ENCODE results near the gene FSTL4. TPM values are rescaled to one million over a fixed set of nuclear protein-coding genes. Genes with fewer than 3 reads are reported as not detected.

The FSTL4 gene
- total and polyA plus RNA-seq, 2 donors from 2014 or later, result 0.09 to 4.0 TPM

DNA sequence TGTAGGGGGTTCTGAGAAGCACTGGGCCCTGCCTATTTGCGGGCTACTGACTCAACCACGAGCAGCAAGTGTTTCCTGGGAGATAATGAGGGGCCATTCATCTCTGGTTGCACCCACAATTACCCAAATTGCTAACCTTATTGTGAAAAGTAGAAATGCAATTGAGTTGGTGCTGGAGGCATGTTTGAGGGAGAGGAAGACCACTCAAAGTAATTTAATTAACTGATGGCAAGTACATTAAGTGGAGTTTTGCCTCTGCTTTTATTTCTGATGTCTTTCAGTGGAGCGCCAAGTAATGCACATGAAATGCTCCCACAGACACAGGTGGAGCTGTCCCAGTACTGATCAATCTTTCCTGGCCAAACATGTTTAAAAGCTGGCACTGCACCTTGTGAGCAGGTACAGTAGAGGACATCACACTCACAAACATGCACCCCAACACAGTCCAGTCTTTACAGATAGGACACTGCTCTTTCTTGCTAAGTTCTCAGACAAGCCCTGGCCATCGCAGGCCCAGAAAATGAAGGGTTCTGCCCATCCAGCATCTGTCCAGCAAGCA, 365.1 kb downstream of the FSTL4 start:
- Histone ChIP-seq H3K27ac (ENCODE audit: low read depth in 2 of 2, low read length in 2 of 2) (no peak overlapping the region), H3K36me3 (ENCODE audit: control insufficient read depth in 2 of 3, insufficient read depth in 3 of 3, low read length in 3 of 3) (no peaks in the 10 kb centered on the region), H3K9me3 (ENCODE audit: control insufficient read depth in 2 of 3, insufficient read depth in 1 of 3, low read length in 3 of 3) (no peaks in the 10 kb centered on the region), H3K4me1 (ENCODE audit: control insufficient read depth in 2 of 3, insufficient read depth in 2 of 3, low read depth in 1 of 3, low read length in 3 of 3) (peaks cover 0 to 7% (median 5%) of the 10 kb centered on the region in 3 donors), H3K27me3 (ENCODE audit: control insufficient read depth, insufficient read depth, low read length) (no peaks in the 10 kb centered on the region), H3K9ac (ENCODE audit: low read length in 3 of 3) (no peak overlapping the region), H3K4me3 (ENCODE audit: low read length in 3 of 3) (no peak overlapping the region)
- DNase-seq (no peak), FAIRE-seq (no peak)
- intact Hi-C loops (cut with DNase I), result no loop called here
- TF ChIP-seq, protein P1, sequence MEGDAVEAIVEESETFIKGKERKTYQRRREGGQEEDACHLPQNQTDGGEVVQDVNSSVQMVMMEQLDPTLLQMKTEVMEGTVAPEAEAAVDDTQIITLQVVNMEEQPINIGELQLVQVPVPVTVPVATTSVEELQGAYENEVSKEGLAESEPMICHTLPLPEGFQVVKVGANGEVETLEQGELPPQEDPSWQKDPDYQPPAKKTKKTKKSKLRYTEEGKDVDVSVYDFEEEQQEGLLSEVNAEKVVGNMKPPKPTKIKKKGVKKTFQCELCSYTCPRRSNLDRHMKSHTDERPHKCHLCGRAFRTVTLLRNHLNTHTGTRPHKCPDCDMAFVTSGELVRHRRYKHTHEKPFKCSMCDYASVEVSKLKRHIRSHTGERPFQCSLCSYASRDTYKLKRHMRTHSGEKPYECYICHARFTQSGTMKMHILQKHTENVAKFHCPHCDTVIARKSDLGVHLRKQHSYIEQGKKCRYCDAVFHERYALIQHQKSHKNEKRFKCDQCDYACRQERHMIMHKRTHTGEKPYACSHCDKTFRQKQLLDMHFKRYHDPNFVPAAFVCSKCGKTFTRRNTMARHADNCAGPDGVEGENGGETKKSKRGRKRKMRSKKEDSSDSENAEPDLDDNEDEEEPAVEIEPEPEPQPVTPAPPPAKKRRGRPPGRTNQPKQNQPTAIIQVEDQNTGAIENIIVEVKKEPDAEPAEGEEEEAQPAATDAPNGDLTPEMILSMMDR (IDR thresholded peaks at IDR 0.05; ENCODE audit: borderline replicate concordance, extremely low read depth, insufficient read depth), result no peak

DNA sequence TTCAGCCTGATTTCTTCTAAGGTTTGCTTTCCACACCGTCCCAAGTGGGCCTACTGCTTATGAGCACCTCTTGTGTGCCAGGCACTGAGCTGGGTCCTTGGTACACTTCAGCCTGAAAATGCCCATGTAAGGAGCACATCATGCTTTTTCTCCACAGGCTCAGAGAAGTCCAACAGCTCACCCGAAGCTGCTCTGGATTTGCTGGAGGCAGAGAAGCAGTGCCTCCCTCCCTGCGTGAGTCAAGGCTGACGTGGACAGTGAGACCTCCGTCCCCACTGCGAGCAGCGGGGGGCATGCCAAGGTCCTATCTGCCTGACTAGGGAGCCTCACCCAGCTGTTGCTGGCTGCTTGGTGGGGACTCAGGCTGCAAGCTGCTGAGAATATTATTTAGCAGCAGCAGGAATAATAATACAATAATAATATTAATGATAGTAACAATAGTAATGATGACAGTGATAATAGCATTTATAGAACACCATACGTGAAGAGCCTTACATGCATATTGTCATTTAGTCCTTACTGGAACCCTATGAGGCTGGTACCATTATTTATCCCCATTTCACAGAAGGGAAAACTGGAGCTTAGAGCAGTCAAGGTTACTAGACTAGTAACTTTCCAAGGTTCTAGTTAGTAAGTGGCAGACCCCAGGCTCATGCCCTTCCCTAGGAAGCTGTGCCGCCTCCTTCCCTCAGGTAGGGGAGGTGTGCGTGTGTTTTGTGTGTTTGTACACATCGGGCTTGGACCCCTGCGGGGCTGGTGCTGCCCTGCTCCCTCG, 365.8 kb downstream of the FSTL4 start:
- H3K36me3 ChIP-seq (ENCODE audit: control insufficient read depth in 2 of 3, insufficient read depth in 3 of 3, low read length in 3 of 3), result no peaks in the 10 kb centered on the region
- DNase-seq, result no peak
- H3K4me1 ChIP-seq (ENCODE audit: control insufficient read depth in 2 of 3, insufficient read depth in 2 of 3, low read depth in 1 of 3, low read length in 3 of 3), result peaks cover 0 to 5% (median 0%) of the 10 kb centered on the region in 3 donors
- H3K27me3 ChIP-seq (ENCODE audit: control insufficient read depth, insufficient read depth, low read length), result no peaks in the 10 kb centered on the region
- TF ChIP-seq, protein P1 (IDR thresholded peaks at IDR 0.05; ENCODE audit: borderline replicate concordance, extremely low read depth, insufficient read depth), result no peak
- H3K9me3 ChIP-seq (ENCODE audit: control insufficient read depth in 2 of 3, insufficient read depth in 1 of 3, low read length in 3 of 3), result no peaks in the 10 kb centered on the region
- no peak overlapping the region for H3K9ac ChIP-seq (ENCODE audit: low read length in 3 of 3)
- no peak overlapping the region for H3K4me3 ChIP-seq (ENCODE audit: low read length in 3 of 3)
- intact Hi-C loops (cut with DNase I), result no loop called here
- no peak for FAIRE-seq
- no peak overlapping the region for H3K27ac ChIP-seq (ENCODE audit: low read depth in 2 of 2, low read length in 2 of 2)

DNA sequence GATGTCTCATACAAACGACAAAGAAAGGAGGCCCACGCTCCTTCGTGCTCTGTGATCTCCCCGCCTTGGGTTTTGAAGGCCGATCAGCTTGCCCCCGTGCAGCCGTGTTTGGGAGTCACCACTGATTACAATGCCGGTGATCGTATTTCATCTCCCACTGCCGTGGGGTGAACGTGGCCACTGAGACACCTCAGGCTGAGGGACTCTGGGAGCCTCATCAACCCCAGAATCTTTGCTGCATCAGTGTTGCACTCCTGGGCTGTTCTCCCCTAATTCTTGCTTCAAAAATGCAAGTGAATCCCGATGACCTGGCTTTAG, 366.3 kb downstream of the FSTL4 start:
- Histone ChIP-seq H3K36me3 (ENCODE audit: control insufficient read depth in 2 of 3, insufficient read depth in 3 of 3, low read length in 3 of 3) (no peaks in the 10 kb centered on the region), H3K27ac (ENCODE audit: low read depth in 2 of 2, low read length in 2 of 2) (no peak overlapping the region), H3K9me3 (ENCODE audit: control insufficient read depth in 2 of 3, insufficient read depth in 1 of 3, low read length in 3 of 3) (no peaks in the 10 kb centered on the region), H3K9ac (ENCODE audit: low read length in 3 of 3) (no peak overlapping the region), H3K4me1 (ENCODE audit: control insufficient read depth in 2 of 3, insufficient read depth in 2 of 3, low read depth in 1 of 3, low read length in 3 of 3) (peaks cover 0 to 4% (median 0%) of the 10 kb centered on the region in 3 donors), H3K4me3 (ENCODE audit: low read length in 3 of 3) (no peak overlapping the region), H3K27me3 (ENCODE audit: control insufficient read depth, insufficient read depth, low read length) (no peaks in the 10 kb centered on the region)
- intact Hi-C loops (cut with DNase I), result no loop called here
- TF ChIP-seq, protein P1 (IDR thresholded peaks at IDR 0.05; ENCODE audit: borderline replicate concordance, extremely low read depth, insufficient read depth), result no peak
- DNase-seq (no peak), FAIRE-seq (no peak)
